ENCODE results near the gene NIPA2.
"Not testable (repeated sequence)": the region's sequence is repeated elsewhere in the genome, so short reads cannot be mapped to it uniquely, and the experiment has no call there.

The NIPA2 gene

GRCh38 chr15:22838292-22839042 lies at the start of gene NIPA2:
Gene NIPA2, plus strand, starts transcription at chr15:22838666. Its CDS starts 13,066 bp downstream, at chr15:22851732.
- peak; percentile 98 for DNase-seq

- no peak for DNase-seq
Observed at GRCh38 chr15:22794063-22794462, 44.4 kb upstream of the NIPA2 start.

GRCh38 chr15:22794621-22795167 lies 43.8 kb upstream of the NIPA2 start:
- no peak for DNase-seq

GRCh38 chr15:22795206-22796063 lies 43.0 kb upstream of the NIPA2 start:
- no peak for DNase-seq

GRCh38 chr15:22796079-22796478 lies 42.4 kb upstream of the NIPA2 start:
- DNase-seq: no peak

GRCh38 chr15:22799902-22800301 lies 38.6 kb upstream of the NIPA2 start:
- no peak for DNase-seq

- not testable (repeated sequence) for DNase-seq
Observed at GRCh38 chr15:22803006-22803405, 35.5 kb upstream of the NIPA2 start.

GRCh38 chr15:22806156-22806555 lies 32.3 kb upstream of the NIPA2 start:
- no peak for DNase-seq

GRCh38 chr15:22806664-22807063 lies 31.8 kb upstream of the NIPA2 start:
- DNase-seq: no peak

- DNase-seq: not testable (repeated sequence)
Observed at GRCh38 chr15:22807831-22808230, 30.6 kb upstream of the NIPA2 start.

- DNase-seq: no peak
Observed at GRCh38 chr15:22808240-22808639, 30.2 kb upstream of the NIPA2 start.

- no peak for DNase-seq
Observed at GRCh38 chr15:22808761-22809280, 29.6 kb upstream of the NIPA2 start.

GRCh38 chr15:22810033-22810852 lies 28.2 kb upstream of the NIPA2 start:
- DNase-seq: no peak

- DNase-seq: no peak
Observed at GRCh38 chr15:22810853-22811338, 27.6 kb upstream of the NIPA2 start.

- DNase-seq: no peak
Observed at GRCh38 chr15:22811640-22812039, 26.8 kb upstream of the NIPA2 start.

- no peak for DNase-seq
Observed at GRCh38 chr15:22813844-22814243, 24.6 kb upstream of the NIPA2 start.

- DNase-seq: no peak
Observed at GRCh38 chr15:22815766-22816165, 22.7 kb upstream of the NIPA2 start.

- DNase-seq: no peak
Observed at GRCh38 chr15:22819651-22820050, 18.8 kb upstream of the NIPA2 start.

- DNase-seq: no peak
Observed at GRCh38 chr15:22823495-22824128, 14.9 kb upstream of the NIPA2 start.

GRCh38 chr15:22827125-22827524 lies 11.3 kb upstream of the NIPA2 start:
- DNase-seq: no peak

GRCh38 chr15:22831473-22831872 lies 7.0 kb upstream of the NIPA2 start:
- no peak for DNase-seq
